HEK293T (cell line): ENCODE measurements around the gene STT3B.

Experiments
- CTCF ChIA-PET: fragments of 350-600 bp; formaldehyde crosslinking; extraction: SDS; loops from one replicate; lab custom pipeline; 2021; ENCODE audit warnings: antibody characterized with exemption, inconsistent platforms; lab: Yijun Ruan, JAX
- POLR2A ChIA-PET: fragments of 350-600 bp; formaldehyde crosslinking; extraction: SDS; loops from one replicate; lab custom pipeline; 2020; ENCODE audit warnings: antibody characterized with exemption, inconsistent platforms; lab: Yijun Ruan, JAX
- DNase-seq: peaks from one replicate; pipeline ENCODE4 v3.0.0; 2012; ENCODE audit warnings: mixed read lengths; ENCODE audit errors: extremely low spot score
- ARNT ChIP-seq: fragments of 450-650 bp; IDR thresholded peaks from 2 replicates; pipeline ENCODE4 v1.6.1; 2017; ENCODE audit warnings: mild to moderate bottlenecking
- BHLHE40 ChIP-seq: fragments of 450-650 bp; IDR thresholded peaks from 2 replicates; pipeline ENCODE4 v1.6.1; 2016; ENCODE audit warnings: mild to moderate bottlenecking, moderate library complexity, borderline replicate concordance
- CTBP1 ChIP-seq: fragments of 450-650 bp; IDR thresholded peaks from 2 replicates; pipeline ENCODE4 v1.6.1; 2016; ENCODE audit warnings: borderline replicate concordance
- ELF4 ChIP-seq: fragments of 450-650 bp; IDR thresholded peaks from 2 replicates; pipeline ENCODE4 v1.6.1; 2017; ENCODE audit warnings: antibody characterized with exemption
- FOXA1 ChIP-seq: fragments of 450-650 bp; IDR thresholded peaks from 2 replicates; pipeline ENCODE4 v1.6.1; 2016; ENCODE audit warnings: mild to moderate bottlenecking
- FOXK2 ChIP-seq: fragments of 450-650 bp; IDR thresholded peaks from 2 replicates; pipeline ENCODE4 v1.6.1; 2016; ENCODE audit warnings: mild to moderate bottlenecking
- FOXM1 ChIP-seq: fragments of 450-650 bp; IDR thresholded peaks from 2 replicates; pipeline ENCODE4 v1.6.1; 2017; ENCODE audit warnings: mild to moderate bottlenecking, borderline replicate concordance
- HDGF ChIP-seq: fragments of 450-650 bp; IDR thresholded peaks from 2 replicates; pipeline ENCODE4 v1.6.1; 2017; ENCODE audit warnings: antibody characterized with exemption, borderline replicate concordance
- L3MBTL2 ChIP-seq: fragments of 450-650 bp; conservative IDR thresholded peaks from 2 replicates; pipeline ENCODE4 v1.6.1; 2016; ENCODE audit warnings: mild to moderate bottlenecking
- LEF1 ChIP-seq: fragments of 450-650 bp; IDR thresholded peaks from 2 replicates; pipeline ENCODE4 v1.6.1; 2017; ENCODE audit warnings: mild to moderate bottlenecking, borderline replicate concordance
- NFRKB ChIP-seq: fragments of 450-650 bp; IDR thresholded peaks from 2 replicates; pipeline ENCODE4 v1.6.1; 2016; ENCODE audit warnings: mild to moderate bottlenecking, moderate library complexity
- PKNOX1 ChIP-seq: fragments of 450-650 bp; IDR thresholded peaks from 2 replicates; pipeline ENCODE4 v1.6.1; 2016
- SP1 ChIP-seq: fragments of 450-650 bp; IDR thresholded peaks from 2 replicates; pipeline ENCODE4 v1.6.1; 2017
- SUZ12 ChIP-seq: fragments of 450-650 bp; IDR thresholded peaks from 2 replicates; pipeline ENCODE4 v1.6.1; 2016; ENCODE audit warnings: mild to moderate bottlenecking
- TARDBP ChIP-seq: fragments of 450-650 bp; IDR thresholded peaks from 2 replicates; pipeline ENCODE4 v1.6.1; 2016
- ZNF384 ChIP-seq: fragments of 450-650 bp; IDR thresholded peaks from 2 replicates; pipeline ENCODE4 v1.6.1; 2016

STT3B gene

GRCh38 chr3:31670136-31670535 is 137.4 kb downstream of the STT3B start:
- no peak for TF ChIP-seq ZNF384
- no peak for TF ChIP-seq SP1
- TF ChIP-seq FOXK2, result no peak
- TF ChIP-seq HDGF, result no peak
- no peak for TF ChIP-seq BHLHE40
- no peak for TF ChIP-seq ELF4
- TF ChIP-seq TARDBP, result no peak
- TF ChIP-seq PKNOX1, result no peak
- no peak for TF ChIP-seq NFRKB
- no peak for TF ChIP-seq ARNT
- no peak for TF ChIP-seq LEF1
- TF ChIP-seq FOXM1, result no peak
- TF ChIP-seq SUZ12, result no peak
- no peak for TF ChIP-seq CTBP1
- TF ChIP-seq L3MBTL2, result no peak
- TF ChIP-seq FOXA1, result no peak
- CTCF ChIA-PET, result no interaction called here

GRCh38 chr3:31670722-31671121 is 138.0 kb downstream of the STT3B start:
- no peak for TF ChIP-seq L3MBTL2
- no peak for TF ChIP-seq FOXM1
- TF ChIP-seq PKNOX1, result no peak
- TF ChIP-seq NFRKB, result no peak
- no peak for TF ChIP-seq BHLHE40
- ChIA-PET POLR2A (no interaction called here), CTCF (no interaction called here)
- DNase-seq, result no peak

More at GRCh38 chr3:31670136-31670535, 137.4 kb downstream of the STT3B start:
- no peak for DNase-seq
- POLR2A ChIA-PET, result no interaction called here

GRCh38 chr3:31671451-31671850 is 138.7 kb downstream of the STT3B start:
- CTCF ChIA-PET, result interaction anchor here (0.6 kb wide), 1 partner anchor 30 kb away, joined by 5 read pairs; no protein-coding TSS in a partner anchor

GRCh38 chr3:31671976-31672375 is 139.3 kb downstream of the STT3B start:
- no peak for DNase-seq
- TF ChIP-seq L3MBTL2, result no peak
- ChIA-PET CTCF (interaction anchor here (0.6 kb wide), 1 partner anchor 31 kb away, joined by 5 read pairs; no protein-coding TSS in a partner anchor), POLR2A (no interaction called here)

More at GRCh38 chr3:31671451-31671850, 138.7 kb downstream of the STT3B start:
- POLR2A ChIA-PET, result no interaction called here
- no peak for DNase-seq
- TF ChIP-seq L3MBTL2 (no peak), LEF1 (no peak), CTBP1 (no peak), FOXK2 (no peak), ARNT (no peak), NFRKB (no peak), ZNF384 (no peak), SP1 (no peak), FOXA1 (no peak), SUZ12 (no peak), FOXM1 (no peak), ELF4 (no peak), PKNOX1 (no peak), BHLHE40 (no peak), HDGF (no peak), TARDBP (no peak)

GRCh38 chr3:31673950-31674349 is 141.2 kb downstream of the STT3B start:
- TF ChIP-seq CTBP1, result no peak
- TF ChIP-seq LEF1, result no peak
- TF ChIP-seq ELF4, result no peak
- TF ChIP-seq SUZ12, result no peak
- TF ChIP-seq NFRKB, result no peak
- no peak for TF ChIP-seq FOXA1
- TF ChIP-seq SP1, result no peak
- no peak for TF ChIP-seq ZNF384
- TF ChIP-seq FOXM1, result no peak
- no peak for TF ChIP-seq BHLHE40
- no peak for TF ChIP-seq ARNT
- TF ChIP-seq TARDBP, result no peak
- TF ChIP-seq FOXK2, result no peak
- TF ChIP-seq PKNOX1, result no peak
- no peak for TF ChIP-seq HDGF
- TF ChIP-seq L3MBTL2, result no peak
- CTCF ChIA-PET, result no interaction called here
- DNase-seq, result no peak
- POLR2A ChIA-PET, result no interaction called here

- ChIA-PET CTCF (interaction anchor here (0.6 kb wide), 1 partner anchor 168 kb away, joined by 3 read pairs; no protein-coding TSS in a partner anchor), POLR2A (no interaction called here)
- no peak for DNase-seq
- TF ChIP-seq TARDBP (no peak), LEF1 (no peak), SUZ12 (no peak), BHLHE40 (no peak), ARNT (no peak), HDGF (no peak)
Observed at GRCh38 chr3:31676556-31676955, 143.8 kb downstream of the STT3B start.
